Neural crest cell (in vitro differentiated cells): ENCODE measurements around the gene UCK1. TPM values are rescaled to one million over a fixed set of nuclear protein-coding genes. Genes with fewer than 3 reads are reported as not detected.
"Not testable (repeated sequence)": the region's sequence is repeated elsewhere in the genome, so short reads cannot be mapped to it uniquely, and the experiment has no call there.

Source experiments
- DNase-seq: peaks from one replicate; pipeline ENCODE4 v3.0.0; 2021; ENCODE audit warnings: low read depth, mixed read lengths, low spot score
- H3K27ac Mint-ChIP-seq: one replicate; pipeline ENCODE4 v1.8.0; 2021; ENCODE audit warnings: mild to moderate bottlenecking, mixed read lengths; ENCODE audit not compliant: unreplicated experiment
- H3K27me3 Mint-ChIP-seq: 2 replicates; pipeline ENCODE4 v1.8.0; 2021; ENCODE audit warnings: low read depth, mild to moderate bottlenecking, mixed read lengths
- H3K36me3 Mint-ChIP-seq: 2 replicates; pipeline ENCODE4 v1.8.0; 2021; ENCODE audit warnings: low read depth, mild to moderate bottlenecking, mixed read lengths
- H3K4me1 Mint-ChIP-seq: 2 replicates; pipeline ENCODE4 v1.8.0; 2021; ENCODE audit warnings: mixed read lengths
- H3K4me3 Mint-ChIP-seq: one replicate; pipeline ENCODE4 v1.8.0; 2021; ENCODE audit warnings: mild to moderate bottlenecking, mixed read lengths
- H3K9me3 Mint-ChIP-seq: 2 replicates; pipeline ENCODE4 v1.8.0; 2021; ENCODE audit warnings: mixed read lengths
- CTCF ChIP-seq: fragments of 200-600 bp; sonication (generic); conservative IDR thresholded peaks from 2 replicates; pipeline ENCODE4 v1.5.0; 2021; ENCODE audit warnings: antibody characterized with exemption, mild to moderate bottlenecking
- total RNA-seq: library from RNA; stranded (reverse); gene quantifications from 2 replicates; pipeline ENCODE4 v1.2.1, GENCODE V29; 2021

Gene UCK1
- total RNA-seq, 1 donor from 2014 or later = 56.8 TPM

- Mint-ChIP-seq H3K9me3 (peaks cover 5% of the 10 kb centered on the region), H3K27ac (no peak overlapping the region), H3K27me3 (peaks cover 58% of the 10 kb centered on the region), H3K4me1 (no peaks in the 10 kb centered on the region), H3K4me3 (peak overlapping the region; percentile 57), H3K36me3 (peaks cover 3% of the 10 kb centered on the region)
- DNase-seq = no peak
- no peak for TF ChIP-seq CTCF
Observed at GRCh38 chr9:131554843-131555351, 23.8 kb upstream of the UCK1 start.

- Mint-ChIP-seq H3K36me3 (no peaks in the 10 kb centered on the region), H3K9me3 (peaks cover 4% of the 10 kb centered on the region), H3K27me3 (peaks cover 64% of the 10 kb centered on the region), H3K4me1 (no peaks in the 10 kb centered on the region), H3K4me3 (no peak overlapping the region), H3K27ac (no peak overlapping the region)
- DNase-seq = no peak
- no peak for TF ChIP-seq CTCF
Observed at GRCh38 chr9:131554087-131554842, 23.2 kb upstream of the UCK1 start.

- peaks cover 7% of the 10 kb centered on the region for H3K36me3 Mint-ChIP-seq
- DNase-seq = no peak
- TF ChIP-seq CTCF = no peak
- H3K4me3 Mint-ChIP-seq = no peak overlapping the region
- peaks cover 80% of the 10 kb centered on the region for H3K27me3 Mint-ChIP-seq
- no peaks in the 10 kb centered on the region for H3K4me1 Mint-ChIP-seq
- H3K9me3 Mint-ChIP-seq = peaks cover 3% of the 10 kb centered on the region
- no peak overlapping the region for H3K27ac Mint-ChIP-seq
Observed at GRCh38 chr9:131552030-131552429, 21.0 kb upstream of the UCK1 start.

GRCh38 chr9:131550465-131550864 lies 19.4 kb upstream of the UCK1 start:
- not testable (repeated sequence) for H3K36me3 Mint-ChIP-seq, DNase-seq, H3K4me3 Mint-ChIP-seq, H3K4me1 Mint-ChIP-seq, H3K9me3 Mint-ChIP-seq, H3K27ac Mint-ChIP-seq
- peaks cover 67% of the 10 kb centered on the region for H3K27me3 Mint-ChIP-seq

- H3K36me3 Mint-ChIP-seq, H3K27ac Mint-ChIP-seq, H3K4me3 Mint-ChIP-seq, DNase-seq, H3K4me1 Mint-ChIP-seq, H3K9me3 Mint-ChIP-seq: not testable (repeated sequence)
- peaks cover 58% of the 10 kb centered on the region for H3K27me3 Mint-ChIP-seq
Observed at GRCh38 chr9:131549186-131549585, 18.1 kb upstream of the UCK1 start.

DNA sequence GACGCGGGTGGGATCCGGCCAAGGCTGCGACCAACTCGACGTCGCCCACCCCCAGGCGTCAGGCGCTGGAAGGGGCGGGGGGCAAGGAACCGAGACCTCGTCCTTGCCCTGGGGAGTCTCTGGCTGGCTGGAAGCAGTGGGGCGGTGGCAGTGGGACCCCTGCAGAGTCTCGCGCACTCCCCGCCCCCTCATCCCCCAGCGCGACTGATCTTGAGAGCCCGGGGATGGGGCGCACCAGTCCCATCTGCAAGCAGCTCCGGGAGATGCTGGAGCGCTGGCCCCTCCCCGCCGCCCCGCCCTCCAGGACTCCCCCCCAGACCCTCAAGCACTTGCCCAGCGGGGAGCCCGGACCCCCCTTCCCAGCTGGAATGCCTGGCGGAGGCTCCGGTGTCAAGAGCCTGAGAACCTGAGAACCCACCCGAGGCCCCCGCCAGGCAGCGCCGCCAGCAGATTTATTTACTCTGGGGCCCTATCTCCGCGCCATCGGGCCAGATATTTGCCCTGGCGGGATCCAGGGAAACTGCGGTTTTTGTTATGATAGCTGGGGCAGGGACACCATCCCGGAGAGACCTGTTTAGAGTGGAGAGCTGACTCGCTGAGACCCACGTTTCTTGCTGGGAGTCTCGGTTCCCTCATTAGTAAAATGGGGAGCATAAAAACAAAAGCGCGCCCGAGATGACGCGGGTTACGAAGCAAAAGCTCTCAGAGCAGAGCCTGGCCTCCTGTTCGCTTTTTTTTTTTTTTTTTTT lies 15.4 kb upstream of the UCK1 start:
- peak; percentile 19 for TF ChIP-seq CTCF
- DNase-seq = no peak
- Mint-ChIP-seq H3K4me1 (no peaks in the 10 kb centered on the region), H3K36me3 (peaks cover 15% of the 10 kb centered on the region), H3K27me3 (peaks cover 36% of the 10 kb centered on the region), H3K9me3 (peaks cover 10% of the 10 kb centered on the region), H3K4me3 (no peak overlapping the region), H3K27ac (no peak overlapping the region)
